ENCODE measurements around the gene SHC3. TPM values are rescaled to one million over a fixed set of nuclear protein-coding genes. Genes with fewer than 3 reads are reported as not detected.

SHC3 gene
- total and polyA plus RNA-seq, 9 of the 15 experiments (the other 6 are each of a cell fraction or from before 2014, with no cell fraction given) = not detected

- CTCF ChIA-PET (ENCODE audit: low intra/inter-chr PET ratio) = no interaction called here
- Histone ChIP-seq H3K27me3 (ENCODE audit: control insufficient read depth in 2 of 2, insufficient read depth in 2 of 2, low read length in 2 of 2) (no peaks in the 10 kb centered on the region), H3K9me1 (ENCODE audit: control insufficient read depth, insufficient read depth, low read length) (no peaks in the 10 kb centered on the region), H2AFZ (ENCODE audit: low read depth, low read length) (no peak overlapping the region), H3K79me2 (ENCODE audit: control insufficient read depth, insufficient read depth, low read length) (no peaks in the 10 kb centered on the region), H4K20me1 (replicated peaks; ENCODE audit: control insufficient read depth, insufficient read depth, low read length) (no peaks in the 10 kb centered on the region), H3K9ac (ENCODE audit: insufficient read depth in 1 of 2, low read depth in 2 of 2, low read length in 2 of 2) (no peak overlapping the region), H3K36me3 (ENCODE audit: control insufficient read depth, insufficient read depth, low read length) (no peaks in the 10 kb centered on the region), H3K27ac (ENCODE audit: extremely low read depth, low read depth, low read length) (no peak overlapping the region), H3K4me2 (ENCODE audit: insufficient read depth, low read length) (no peak overlapping the region), H3K4me3 (no peak overlapping the region), H3K9me3 (replicated peaks; ENCODE audit: control insufficient read depth, insufficient read depth, low read depth, low read length) (no peaks in the 10 kb centered on the region), H3K4me1 (replicated peaks in 1 of 2; ENCODE audit: control insufficient read depth in 2 of 2, insufficient read depth in 2 of 2, low read length in 2 of 2) (no peaks in the 10 kb centered on the region)
- WGBS (ENCODE audit: insufficient coverage, low coverage, missing lambda C conversion rate) = 0% methylated on average over 1 of the region's 1 CpG
- intact Hi-C loops (cut with micrococcal nuclease) (no loop called here), in situ Hi-C loops (cut with MboI) (no loop called here)
- ATAC-seq (no peak), DNase-seq (ENCODE audit: extremely low read depth in 1 of 4, low spot score in 3 of 4) (no peak), FAIRE-seq (no peak)
- TF ChIP-seq, protein P1, sequence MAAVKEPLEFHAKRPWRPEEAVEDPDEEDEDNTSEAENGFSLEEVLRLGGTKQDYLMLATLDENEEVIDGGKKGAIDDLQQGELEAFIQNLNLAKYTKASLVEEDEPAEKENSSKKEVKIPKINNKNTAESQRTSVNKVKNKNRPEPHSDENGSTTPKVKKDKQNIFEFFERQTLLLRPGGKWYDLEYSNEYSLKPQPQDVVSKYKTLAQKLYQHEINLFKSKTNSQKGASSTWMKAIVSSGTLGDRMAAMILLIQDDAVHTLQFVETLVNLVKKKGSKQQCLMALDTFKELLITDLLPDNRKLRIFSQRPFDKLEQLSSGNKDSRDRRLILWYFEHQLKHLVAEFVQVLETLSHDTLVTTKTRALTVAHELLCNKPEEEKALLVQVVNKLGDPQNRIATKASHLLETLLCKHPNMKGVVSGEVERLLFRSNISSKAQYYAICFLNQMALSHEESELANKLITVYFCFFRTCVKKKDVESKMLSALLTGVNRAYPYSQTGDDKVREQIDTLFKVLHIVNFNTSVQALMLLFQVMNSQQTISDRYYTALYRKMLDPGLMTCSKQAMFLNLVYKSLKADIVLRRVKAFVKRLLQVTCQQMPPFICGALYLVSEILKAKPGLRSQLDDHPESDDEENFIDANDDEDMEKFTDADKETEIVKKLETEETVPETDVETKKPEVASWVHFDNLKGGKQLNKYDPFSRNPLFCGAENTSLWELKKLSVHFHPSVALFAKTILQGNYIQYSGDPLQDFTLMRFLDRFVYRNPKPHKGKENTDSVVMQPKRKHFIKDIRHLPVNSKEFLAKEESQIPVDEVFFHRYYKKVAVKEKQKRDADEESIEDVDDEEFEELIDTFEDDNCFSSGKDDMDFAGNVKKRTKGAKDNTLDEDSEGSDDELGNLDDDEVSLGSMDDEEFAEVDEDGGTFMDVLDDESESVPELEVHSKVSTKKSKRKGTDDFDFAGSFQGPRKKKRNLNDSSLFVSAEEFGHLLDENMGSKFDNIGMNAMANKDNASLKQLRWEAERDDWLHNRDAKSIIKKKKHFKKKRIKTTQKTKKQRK (IDR thresholded peaks at IDR 0.05; ENCODE audit: borderline replicate concordance, low read depth, low read length) = no peak
- TF ChIP-seq THAP7 (CRISPR knock-in tag; IDR thresholded peaks at IDR 0.05) = no peak
- no peak for TF ChIP-seq ZNF263 (CRISPR knock-in tag; IDR thresholded peaks at IDR 0.05; ENCODE audit: borderline replicate concordance)
- TF ChIP-seq GTF2F1 (IDR thresholded peaks at IDR 0.05; ENCODE audit: low read depth, low read length) = no peak
- TF ChIP-seq ZNF354B (CRISPR knock-in tag; IDR thresholded peaks at IDR 0.05) = no peak
- TF ChIP-seq MYNN (IDR thresholded peaks at IDR 0.05) = no peak
- TF ChIP-seq MYNN (CRISPR knock-in tag; IDR thresholded peaks at IDR 0.05) = no peak
- TF ChIP-seq SP2 (IDR thresholded peaks at IDR 0.05; ENCODE audit: extremely low read depth, low read depth, low read length, poor library complexity, severe bottlenecking) = no peak
- TF ChIP-seq COPS2 (conservative IDR thresholded peaks at IDR 0.05) = no peak
- TF ChIP-seq, protein P2, sequence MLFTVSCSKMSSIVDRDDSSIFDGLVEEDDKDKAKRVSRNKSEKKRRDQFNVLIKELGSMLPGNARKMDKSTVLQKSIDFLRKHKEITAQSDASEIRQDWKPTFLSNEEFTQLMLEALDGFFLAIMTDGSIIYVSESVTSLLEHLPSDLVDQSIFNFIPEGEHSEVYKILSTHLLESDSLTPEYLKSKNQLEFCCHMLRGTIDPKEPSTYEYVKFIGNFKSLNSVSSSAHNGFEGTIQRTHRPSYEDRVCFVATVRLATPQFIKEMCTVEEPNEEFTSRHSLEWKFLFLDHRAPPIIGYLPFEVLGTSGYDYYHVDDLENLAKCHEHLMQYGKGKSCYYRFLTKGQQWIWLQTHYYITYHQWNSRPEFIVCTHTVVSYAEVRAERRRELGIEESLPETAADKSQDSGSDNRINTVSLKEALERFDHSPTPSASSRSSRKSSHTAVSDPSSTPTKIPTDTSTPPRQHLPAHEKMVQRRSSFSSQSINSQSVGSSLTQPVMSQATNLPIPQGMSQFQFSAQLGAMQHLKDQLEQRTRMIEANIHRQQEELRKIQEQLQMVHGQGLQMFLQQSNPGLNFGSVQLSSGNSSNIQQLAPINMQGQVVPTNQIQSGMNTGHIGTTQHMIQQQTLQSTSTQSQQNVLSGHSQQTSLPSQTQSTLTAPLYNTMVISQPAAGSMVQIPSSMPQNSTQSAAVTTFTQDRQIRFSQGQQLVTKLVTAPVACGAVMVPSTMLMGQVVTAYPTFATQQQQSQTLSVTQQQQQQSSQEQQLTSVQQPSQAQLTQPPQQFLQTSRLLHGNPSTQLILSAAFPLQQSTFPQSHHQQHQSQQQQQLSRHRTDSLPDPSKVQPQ (CRISPR knock-in tag; IDR thresholded peaks at IDR 0.05; ENCODE audit: borderline replicate concordance) = no peak
- TF ChIP-seq DMBX1 (CRISPR knock-in tag; IDR thresholded peaks at IDR 0.05; ENCODE audit: borderline replicate concordance) = no peak
- no peak for TF ChIP-seq KLF6 (CRISPR knock-in tag; IDR thresholded peaks at IDR 0.05; ENCODE audit: borderline replicate concordance)
- TF ChIP-seq FUS (optimal IDR thresholded peaks at IDR 0.05; ENCODE audit: low read depth, low read length) = no peak
- no peak for TF ChIP-seq CREB1 (IDR thresholded peaks at IDR 0.05)
- no peak for TF ChIP-seq CREB1 (CRISPR knock-in tag; IDR thresholded peaks at IDR 0.05)
- TF ChIP-seq EWSR1 (IDR thresholded peaks at IDR 0.05; ENCODE audit: borderline replicate concordance, low read depth, partially characterized antibody) = no peak
- TF ChIP-seq NCOA1 (IDR thresholded peaks at IDR 0.05; ENCODE audit: low read depth) = no peak
- POLR2A ChIA-PET = no interaction called here
- no TSS peak for BruUV-seq (replicated peaks)
Measured at GRCh38 chr9:89187950-89188349, 9.3 kb upstream of the SHC3 start.
